PFSK-1 (cell line): ENCODE measurements around the gene NAA80.

Source experiments
- FOXP2 ChIP-seq: optimal IDR thresholded peaks from 2 replicates; pipeline ENCODE3; 2011; ENCODE audit warnings: borderline replicate concordance, control low read depth, inconsistent platforms; ENCODE audit not compliant: insufficient read depth; ENCODE audit errors: extremely low read length, extremely low read depth
- POLR2AphosphoS5 ChIP-seq: IDR thresholded peaks from 2 replicates; pipeline ENCODE4 v1.6.1; 2012; ENCODE audit warnings: low read depth, mild to moderate bottlenecking, control low read depth, low read length, moderate library complexity
- SIN3A ChIP-seq: IDR thresholded peaks from 2 replicates; pipeline ENCODE4 v1.6.1; 2012; ENCODE audit warnings: mild to moderate bottlenecking, low read length, moderate library complexity, borderline replicate concordance; ENCODE audit not compliant: insufficient read depth
- TAF1 ChIP-seq: IDR thresholded peaks from 2 replicates; pipeline ENCODE4 v1.6.1; 2012; ENCODE audit warnings: low read length, control low read depth, borderline replicate concordance; ENCODE audit not compliant: insufficient read depth
- TF ChIP-seq, protein P1 (sequence below), 2 experiments: IDR thresholded peaks; 2 replicates each; pipeline versions ENCODE4 v1.6.1 to v1.8.0; 2011 to 2012; ENCODE audit warnings: low read depth in 2 of 2, low read length in 2 of 2, control low read depth in 1 of 2, inconsistent platforms in 1 of 2, mild to moderate bottlenecking in 1 of 2, moderate library complexity in 1 of 2; ENCODE audit not compliant: insufficient read depth in 1 of 2

DNA sequence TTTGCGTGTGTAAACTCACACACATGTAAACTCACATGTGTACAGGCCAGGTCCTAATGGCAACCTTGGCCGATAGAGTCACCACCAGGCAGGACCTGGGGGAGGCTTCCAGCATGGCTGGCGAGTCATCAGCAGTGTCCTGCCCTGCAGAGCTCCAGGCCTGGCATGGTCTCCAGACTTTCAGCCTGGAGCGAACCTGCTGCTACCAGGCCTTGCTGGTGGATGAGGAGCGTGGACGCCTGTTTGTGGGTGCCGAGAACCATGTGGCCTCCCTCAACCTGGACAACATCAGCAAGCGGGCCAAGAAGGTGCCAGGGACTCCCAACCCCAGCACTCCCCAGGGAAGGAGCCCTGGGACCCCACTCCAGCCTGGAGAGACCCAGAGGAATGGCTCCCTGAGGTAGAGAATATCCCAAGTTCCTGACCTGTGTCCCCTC lies 29.2 kb downstream of the NAA80 start:
- no peak for TF ChIP-seq POLR2AphosphoS5
- TF ChIP-seq TAF1, result no peak
- TF ChIP-seq, protein P1, sequence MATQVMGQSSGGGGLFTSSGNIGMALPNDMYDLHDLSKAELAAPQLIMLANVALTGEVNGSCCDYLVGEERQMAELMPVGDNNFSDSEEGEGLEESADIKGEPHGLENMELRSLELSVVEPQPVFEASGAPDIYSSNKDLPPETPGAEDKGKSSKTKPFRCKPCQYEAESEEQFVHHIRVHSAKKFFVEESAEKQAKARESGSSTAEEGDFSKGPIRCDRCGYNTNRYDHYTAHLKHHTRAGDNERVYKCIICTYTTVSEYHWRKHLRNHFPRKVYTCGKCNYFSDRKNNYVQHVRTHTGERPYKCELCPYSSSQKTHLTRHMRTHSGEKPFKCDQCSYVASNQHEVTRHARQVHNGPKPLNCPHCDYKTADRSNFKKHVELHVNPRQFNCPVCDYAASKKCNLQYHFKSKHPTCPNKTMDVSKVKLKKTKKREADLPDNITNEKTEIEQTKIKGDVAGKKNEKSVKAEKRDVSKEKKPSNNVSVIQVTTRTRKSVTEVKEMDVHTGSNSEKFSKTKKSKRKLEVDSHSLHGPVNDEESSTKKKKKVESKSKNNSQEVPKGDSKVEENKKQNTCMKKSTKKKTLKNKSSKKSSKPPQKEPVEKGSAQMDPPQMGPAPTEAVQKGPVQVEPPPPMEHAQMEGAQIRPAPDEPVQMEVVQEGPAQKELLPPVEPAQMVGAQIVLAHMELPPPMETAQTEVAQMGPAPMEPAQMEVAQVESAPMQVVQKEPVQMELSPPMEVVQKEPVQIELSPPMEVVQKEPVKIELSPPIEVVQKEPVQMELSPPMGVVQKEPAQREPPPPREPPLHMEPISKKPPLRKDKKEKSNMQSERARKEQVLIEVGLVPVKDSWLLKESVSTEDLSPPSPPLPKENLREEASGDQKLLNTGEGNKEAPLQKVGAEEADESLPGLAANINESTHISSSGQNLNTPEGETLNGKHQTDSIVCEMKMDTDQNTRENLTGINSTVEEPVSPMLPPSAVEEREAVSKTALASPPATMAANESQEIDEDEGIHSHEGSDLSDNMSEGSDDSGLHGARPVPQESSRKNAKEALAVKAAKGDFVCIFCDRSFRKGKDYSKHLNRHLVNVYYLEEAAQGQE (IDR thresholded peaks at IDR 0.05; ENCODE audit: insufficient read depth in 1 of 2, low read depth in 2 of 2, low read length in 2 of 2), result no peak
- TF ChIP-seq SIN3A, result no peak
- TF ChIP-seq FOXP2, result no peak
